WTC11 (cell line): ENCODE data around the gene UNKL. TPM values are rescaled to one million over a fixed set of nuclear protein-coding genes. Genes with fewer than 3 reads are reported as not detected.

Experiments
- ATAC-seq: fragments of 200-7000 bp; cut with Tn5 transposase; 2 replicates; pipeline ENCODE4 v1.10.0; 2021; ENCODE audit warnings: mild to moderate bottlenecking, moderate library complexity
- CTCF ChIA-PET: fragments of 300-600 bp; sonication (Branson Sonifier 250); formaldehyde crosslinking; loops from one replicate; lab custom pipeline; 2021; ENCODE audit warnings: antibody characterized with exemption; lab: Charles Lee
- POLR2A ChIA-PET: fragments of 350-600 bp; sonication (Branson Sonifier 250); formaldehyde crosslinking; loops from one replicate; lab custom pipeline; 2021; ENCODE audit warnings: antibody characterized with exemption; lab: Charles Lee
- DNase-seq: peaks from one replicate; pipeline ENCODE4 v3.0.0; 2021; ENCODE audit warnings: low spot score
- H3K27ac Mint-ChIP-seq: 2 replicates; pipeline ENCODE4 v1.8.0; 2021; ENCODE audit warnings: mixed read lengths
- H3K27me3 Mint-ChIP-seq: 2 replicates; pipeline ENCODE4 v1.8.0; 2021; ENCODE audit warnings: low read depth, mild to moderate bottlenecking, moderate library complexity, mixed read lengths
- H3K36me3 Mint-ChIP-seq: 2 replicates; pipeline ENCODE4 v1.8.0; 2021; ENCODE audit warnings: mixed read lengths
- H3K4me1 Mint-ChIP-seq: 2 replicates; pipeline ENCODE4 v1.8.0; 2022; ENCODE audit warnings: mixed read lengths
- H3K4me3 Mint-ChIP-seq: 2 replicates; pipeline ENCODE4 v1.8.0; 2021; ENCODE audit warnings: mild to moderate bottlenecking, moderate library complexity, mixed read lengths
- H3K9me3 Mint-ChIP-seq: 2 replicates; pipeline ENCODE4 v1.8.0; 2021; ENCODE audit warnings: mixed read lengths
- CREB1 ChIP-seq: sonication (generic); formaldehyde crosslinking; IDR thresholded peaks from 2 replicates; pipeline ENCODE4 v1.8.0; 2023; ENCODE audit warnings: mild to moderate bottlenecking, missing genetic modification reagents
- JUN ChIP-seq: sonication (generic); formaldehyde crosslinking; IDR thresholded peaks from 2 replicates; pipeline ENCODE4 v1.8.0; 2023; ENCODE audit warnings: mild to moderate bottlenecking, missing genetic modification reagents
- NFE2L1 ChIP-seq: sonication (generic); formaldehyde crosslinking; IDR thresholded peaks from 2 replicates; pipeline ENCODE4 v1.8.1; 2023; ENCODE audit warnings: missing genetic modification reagents
- PRRX2 ChIP-seq: fragments of 250-450 bp; sonication (Bioruptor Pico); IDR thresholded peaks from 2 replicates; pipeline ENCODE4 v1.8.0; 2021; ENCODE audit warnings: mild to moderate bottlenecking
- RORB ChIP-seq: fragments of 250-450 bp; sonication (Bioruptor Pico); IDR thresholded peaks from 2 replicates; pipeline ENCODE4 v1.9.0; 2021; ENCODE audit warnings: mild to moderate bottlenecking
- SMAD3 ChIP-seq: sonication (generic); formaldehyde crosslinking; IDR thresholded peaks from 2 replicates; pipeline ENCODE4 v1.8.0; 2022; ENCODE audit warnings: missing genetic modification reagents, mild to moderate bottlenecking, borderline replicate concordance
- SMAD4 ChIP-seq: sonication (generic); formaldehyde crosslinking; IDR thresholded peaks from 2 replicates; pipeline ENCODE4 v1.8.0; 2022; ENCODE audit warnings: mild to moderate bottlenecking, missing genetic modification reagents
- ZBTB21 ChIP-seq: sonication (generic); formaldehyde crosslinking; IDR thresholded peaks from 2 replicates; pipeline ENCODE4 v1.8.1; 2023; ENCODE audit warnings: mild to moderate bottlenecking, missing genetic modification reagents, borderline replicate concordance
- ZNF263 ChIP-seq: sonication (generic); formaldehyde crosslinking; IDR thresholded peaks from 2 replicates; pipeline ENCODE4 v1.8.1; 2022; ENCODE audit warnings: low read depth, mild to moderate bottlenecking, moderate library complexity, missing genetic modification reagents
- ZNF396 ChIP-seq: fragments of 250-450 bp; sonication (Bioruptor Pico); IDR thresholded peaks from 2 replicates; pipeline ENCODE4 v1.8.0; 2021; ENCODE audit warnings: mild to moderate bottlenecking, moderate library complexity, borderline replicate concordance
- ZNF671 ChIP-seq: fragments of 250-450 bp; sonication (Bioruptor Pico); IDR thresholded peaks from 2 replicates; pipeline ENCODE4 v1.8.0; 2021; ENCODE audit warnings: mild to moderate bottlenecking
- total RNA-seq: library from RNA; stranded (reverse); gene quantifications from 3 replicates; pipeline ENCODE4 v1.2.3, GENCODE V29; 2021
- TF ChIP-seq, protein P1 (sequence below): sonication (generic); formaldehyde crosslinking; IDR thresholded peaks from 2 replicates; pipeline ENCODE4 v1.8.0; 2022; ENCODE audit warnings: missing genetic modification reagents
- TF ChIP-seq, protein P2 (sequence below): sonication (generic); formaldehyde crosslinking; IDR thresholded peaks from 2 replicates; pipeline ENCODE4 v1.8.0; 2022; ENCODE audit warnings: mild to moderate bottlenecking, missing genetic modification reagents
- TF ChIP-seq, protein P3 (sequence below): sonication (generic); formaldehyde crosslinking; IDR thresholded peaks from 2 replicates; pipeline ENCODE4 v1.8.0; 2023; ENCODE audit warnings: missing genetic modification reagents, mild to moderate bottlenecking, borderline replicate concordance
- TF ChIP-seq, protein P4 (sequence below): sonication (generic); formaldehyde crosslinking; IDR thresholded peaks from 2 replicates; pipeline ENCODE4 v1.8.1; 2022; ENCODE audit warnings: missing genetic modification reagents, borderline replicate concordance
- TF ChIP-seq, protein P5 (sequence below): fragments of 250-450 bp; sonication (Bioruptor Pico); IDR thresholded peaks from 2 replicates; pipeline ENCODE4 v1.9.0; 2021; ENCODE audit warnings: mild to moderate bottlenecking
- TF ChIP-seq, protein P6 (sequence below): fragments of 200-600 bp; IDR thresholded peaks from 2 replicates; pipeline ENCODE4 v1.8.0; 2022; ENCODE audit warnings: antibody characterized with exemption
- TF ChIP-seq, protein P7 (sequence below): sonication (generic); formaldehyde crosslinking; IDR thresholded peaks from 2 replicates; pipeline ENCODE4 v1.8.1; 2023; ENCODE audit warnings: mild to moderate bottlenecking, moderate library complexity, missing genetic modification reagents
- TF ChIP-seq, protein P8 (sequence below): fragments of 250-450 bp; sonication (Bioruptor Pico); IDR thresholded peaks from 2 replicates; pipeline ENCODE4 v1.9.0; 2021; ENCODE audit warnings: mild to moderate bottlenecking

The UNKL gene
- total RNA-seq, 1 experiment from 2014 or later = 53.3 TPM

DNA sequence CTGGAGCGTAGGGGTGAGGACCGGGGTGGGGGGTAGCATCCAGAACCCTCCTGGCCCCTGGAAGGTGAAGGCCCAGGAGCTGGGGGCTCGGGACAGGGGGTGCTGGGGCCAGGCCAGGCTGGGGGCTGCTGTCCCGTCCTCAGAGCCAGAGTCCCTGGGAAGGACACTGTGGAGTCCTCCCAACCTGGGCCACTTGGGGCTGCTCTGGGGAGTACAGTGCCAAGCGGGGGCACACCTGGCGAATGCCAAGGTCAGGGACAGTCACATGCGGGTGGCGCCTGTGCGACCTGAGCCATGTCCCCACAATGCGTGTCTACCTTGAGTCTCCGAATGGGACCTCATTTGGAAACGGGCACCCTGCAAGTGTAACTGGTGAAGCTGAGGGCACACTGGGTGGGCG lies 15.1 kb upstream of the UNKL start:
- no peak for ATAC-seq
- Mint-ChIP-seq H3K4me1 (no peaks in the 10 kb centered on the region), H3K27ac (no peak overlapping the region), H3K4me3 (no peak overlapping the region), H3K36me3 (no peaks in the 10 kb centered on the region), H3K9me3 (no peaks in the 10 kb centered on the region), H3K27me3 (no peaks in the 10 kb centered on the region)
- ChIA-PET POLR2A (no interaction called here), CTCF (interaction anchor here (0.6 to 1.3 kb wide), 5 partner anchors 9 to 63 kb away, joined by 3 to 6 read pairs (median 4); partner anchors contain the start of genes TELO2 and UQCC4)
- TF ChIP-seq, protein P1, sequence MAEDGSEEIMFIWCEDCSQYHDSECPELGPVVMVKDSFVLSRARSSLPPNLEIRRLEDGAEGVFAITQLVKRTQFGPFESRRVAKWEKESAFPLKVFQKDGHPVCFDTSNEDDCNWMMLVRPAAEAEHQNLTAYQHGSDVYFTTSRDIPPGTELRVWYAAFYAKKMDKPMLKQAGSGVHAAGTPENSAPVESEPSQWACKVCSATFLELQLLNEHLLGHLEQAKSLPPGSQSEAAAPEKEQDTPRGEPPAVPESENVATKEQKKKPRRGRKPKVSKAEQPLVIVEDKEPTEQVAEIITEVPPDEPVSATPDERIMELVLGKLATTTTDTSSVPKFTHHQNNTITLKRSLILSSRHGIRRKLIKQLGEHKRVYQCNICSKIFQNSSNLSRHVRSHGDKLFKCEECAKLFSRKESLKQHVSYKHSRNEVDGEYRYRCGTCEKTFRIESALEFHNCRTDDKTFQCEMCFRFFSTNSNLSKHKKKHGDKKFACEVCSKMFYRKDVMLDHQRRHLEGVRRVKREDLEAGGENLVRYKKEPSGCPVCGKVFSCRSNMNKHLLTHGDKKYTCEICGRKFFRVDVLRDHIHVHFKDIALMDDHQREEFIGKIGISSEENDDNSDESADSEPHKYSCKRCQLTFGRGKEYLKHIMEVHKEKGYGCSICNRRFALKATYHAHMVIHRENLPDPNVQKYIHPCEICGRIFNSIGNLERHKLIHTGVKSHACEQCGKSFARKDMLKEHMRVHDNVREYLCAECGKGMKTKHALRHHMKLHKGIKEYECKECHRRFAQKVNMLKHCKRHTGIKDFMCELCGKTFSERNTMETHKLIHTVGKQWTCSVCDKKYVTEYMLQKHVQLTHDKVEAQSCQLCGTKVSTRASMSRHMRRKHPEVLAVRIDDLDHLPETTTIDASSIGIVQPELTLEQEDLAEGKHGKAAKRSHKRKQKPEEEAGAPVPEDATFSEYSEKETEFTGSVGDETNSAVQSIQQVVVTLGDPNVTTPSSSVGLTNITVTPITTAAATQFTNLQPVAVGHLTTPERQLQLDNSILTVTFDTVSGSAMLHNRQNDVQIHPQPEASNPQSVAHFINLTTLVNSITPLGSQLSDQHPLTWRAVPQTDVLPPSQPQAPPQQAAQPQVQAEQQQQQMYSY (CRISPR knock-in tag) = no peak
- no peak for TF ChIP-seq CREB1
- TF ChIP-seq, protein P2, sequence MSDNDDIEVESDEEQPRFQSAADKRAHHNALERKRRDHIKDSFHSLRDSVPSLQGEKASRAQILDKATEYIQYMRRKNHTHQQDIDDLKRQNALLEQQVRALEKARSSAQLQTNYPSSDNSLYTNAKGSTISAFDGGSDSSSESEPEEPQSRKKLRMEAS (CRISPR knock-in tag) = no peak
- no peak for TF ChIP-seq SMAD4 (CRISPR knock-in tag)
- TF ChIP-seq ZNF396 (CRISPR knock-in tag) = no peak
- TF ChIP-seq, protein P3, sequence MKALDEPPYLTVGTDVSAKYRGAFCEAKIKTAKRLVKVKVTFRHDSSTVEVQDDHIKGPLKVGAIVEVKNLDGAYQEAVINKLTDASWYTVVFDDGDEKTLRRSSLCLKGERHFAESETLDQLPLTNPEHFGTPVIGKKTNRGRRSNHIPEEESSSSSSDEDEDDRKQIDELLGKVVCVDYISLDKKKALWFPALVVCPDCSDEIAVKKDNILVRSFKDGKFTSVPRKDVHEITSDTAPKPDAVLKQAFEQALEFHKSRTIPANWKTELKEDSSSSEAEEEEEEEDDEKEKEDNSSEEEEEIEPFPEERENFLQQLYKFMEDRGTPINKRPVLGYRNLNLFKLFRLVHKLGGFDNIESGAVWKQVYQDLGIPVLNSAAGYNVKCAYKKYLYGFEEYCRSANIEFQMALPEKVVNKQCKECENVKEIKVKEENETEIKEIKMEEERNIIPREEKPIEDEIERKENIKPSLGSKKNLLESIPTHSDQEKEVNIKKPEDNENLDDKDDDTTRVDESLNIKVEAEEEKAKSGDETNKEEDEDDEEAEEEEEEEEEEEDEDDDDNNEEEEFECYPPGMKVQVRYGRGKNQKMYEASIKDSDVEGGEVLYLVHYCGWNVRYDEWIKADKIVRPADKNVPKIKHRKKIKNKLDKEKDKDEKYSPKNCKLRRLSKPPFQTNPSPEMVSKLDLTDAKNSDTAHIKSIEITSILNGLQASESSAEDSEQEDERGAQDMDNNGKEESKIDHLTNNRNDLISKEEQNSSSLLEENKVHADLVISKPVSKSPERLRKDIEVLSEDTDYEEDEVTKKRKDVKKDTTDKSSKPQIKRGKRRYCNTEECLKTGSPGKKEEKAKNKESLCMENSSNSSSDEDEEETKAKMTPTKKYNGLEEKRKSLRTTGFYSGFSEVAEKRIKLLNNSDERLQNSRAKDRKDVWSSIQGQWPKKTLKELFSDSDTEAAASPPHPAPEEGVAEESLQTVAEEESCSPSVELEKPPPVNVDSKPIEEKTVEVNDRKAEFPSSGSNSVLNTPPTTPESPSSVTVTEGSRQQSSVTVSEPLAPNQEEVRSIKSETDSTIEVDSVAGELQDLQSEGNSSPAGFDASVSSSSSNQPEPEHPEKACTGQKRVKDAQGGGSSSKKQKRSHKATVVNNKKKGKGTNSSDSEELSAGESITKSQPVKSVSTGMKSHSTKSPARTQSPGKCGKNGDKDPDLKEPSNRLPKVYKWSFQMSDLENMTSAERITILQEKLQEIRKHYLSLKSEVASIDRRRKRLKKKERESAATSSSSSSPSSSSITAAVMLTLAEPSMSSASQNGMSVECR (CRISPR knock-in tag) = no peak
- no peak for TF ChIP-seq ZNF671 (CRISPR knock-in tag)
- no peak for TF ChIP-seq ZBTB21 (CRISPR knock-in tag)
- TF ChIP-seq, protein P4, sequence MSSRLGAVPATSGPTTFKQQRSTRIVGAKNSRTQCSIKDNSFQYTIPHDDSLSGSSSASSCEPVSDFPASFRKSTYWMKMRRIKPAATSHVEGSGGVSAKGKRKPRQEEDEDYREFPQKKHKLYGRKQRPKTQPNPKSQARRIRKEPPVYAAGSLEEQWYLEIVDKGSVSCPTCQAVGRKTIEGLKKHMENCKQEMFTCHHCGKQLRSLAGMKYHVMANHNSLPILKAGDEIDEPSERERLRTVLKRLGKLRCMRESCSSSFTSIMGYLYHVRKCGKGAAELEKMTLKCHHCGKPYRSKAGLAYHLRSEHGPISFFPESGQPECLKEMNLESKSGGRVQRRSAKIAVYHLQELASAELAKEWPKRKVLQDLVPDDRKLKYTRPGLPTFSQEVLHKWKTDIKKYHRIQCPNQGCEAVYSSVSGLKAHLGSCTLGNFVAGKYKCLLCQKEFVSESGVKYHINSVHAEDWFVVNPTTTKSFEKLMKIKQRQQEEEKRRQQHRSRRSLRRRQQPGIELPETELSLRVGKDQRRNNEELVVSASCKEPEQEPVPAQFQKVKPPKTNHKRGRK (CRISPR knock-in tag) = no peak
- TF ChIP-seq SMAD3 = no peak
- TF ChIP-seq NFE2L1 = no peak
- TF ChIP-seq ZNF263 (CRISPR knock-in tag) = no peak
- no peak for TF ChIP-seq JUN (CRISPR knock-in tag)
- no peak for TF ChIP-seq RORB
- DNase-seq = no peak

DNA sequence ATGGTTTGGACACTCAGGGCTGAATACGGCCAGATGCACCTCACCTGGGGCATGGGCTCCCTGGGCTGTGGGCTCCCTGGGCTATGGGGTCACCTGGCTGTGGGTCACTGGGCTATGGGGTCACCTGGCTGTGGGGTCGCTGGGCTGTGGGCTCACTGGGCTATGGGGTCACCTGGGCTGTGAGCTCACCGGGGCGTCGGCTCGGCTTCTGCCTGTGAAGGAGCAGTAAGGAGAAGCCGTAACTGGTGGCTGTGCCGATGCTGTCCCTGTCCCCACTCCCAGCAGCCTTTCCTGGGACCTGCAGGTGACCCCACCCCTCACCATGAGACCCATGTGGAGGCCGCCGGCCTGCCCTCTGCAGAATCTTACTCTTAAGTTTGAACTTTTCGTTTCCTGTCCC lies 14.5 kb upstream of the UNKL start:
- Mint-ChIP-seq H3K27me3 (no peaks in the 10 kb centered on the region), H3K36me3 (no peaks in the 10 kb centered on the region), H3K27ac (no peak overlapping the region), H3K4me3 (no peak overlapping the region), H3K9me3 (no peaks in the 10 kb centered on the region), H3K4me1 (no peaks in the 10 kb centered on the region)
- ChIA-PET CTCF (interaction anchor here (0.6 to 1.5 kb wide), 6 partner anchors 9 to 297 kb away, joined by 3 to 14 read pairs (median 4); partner anchors contain the start of genes TELO2 and UQCC4), POLR2A (interaction anchor here (1.3 kb wide), 1 partner anchor 8 kb away, joined by 3 read pairs; the partner anchor contains the start of gene UQCC4)
- ATAC-seq (no peak), DNase-seq (no peak)
- TF ChIP-seq, protein P5, sequence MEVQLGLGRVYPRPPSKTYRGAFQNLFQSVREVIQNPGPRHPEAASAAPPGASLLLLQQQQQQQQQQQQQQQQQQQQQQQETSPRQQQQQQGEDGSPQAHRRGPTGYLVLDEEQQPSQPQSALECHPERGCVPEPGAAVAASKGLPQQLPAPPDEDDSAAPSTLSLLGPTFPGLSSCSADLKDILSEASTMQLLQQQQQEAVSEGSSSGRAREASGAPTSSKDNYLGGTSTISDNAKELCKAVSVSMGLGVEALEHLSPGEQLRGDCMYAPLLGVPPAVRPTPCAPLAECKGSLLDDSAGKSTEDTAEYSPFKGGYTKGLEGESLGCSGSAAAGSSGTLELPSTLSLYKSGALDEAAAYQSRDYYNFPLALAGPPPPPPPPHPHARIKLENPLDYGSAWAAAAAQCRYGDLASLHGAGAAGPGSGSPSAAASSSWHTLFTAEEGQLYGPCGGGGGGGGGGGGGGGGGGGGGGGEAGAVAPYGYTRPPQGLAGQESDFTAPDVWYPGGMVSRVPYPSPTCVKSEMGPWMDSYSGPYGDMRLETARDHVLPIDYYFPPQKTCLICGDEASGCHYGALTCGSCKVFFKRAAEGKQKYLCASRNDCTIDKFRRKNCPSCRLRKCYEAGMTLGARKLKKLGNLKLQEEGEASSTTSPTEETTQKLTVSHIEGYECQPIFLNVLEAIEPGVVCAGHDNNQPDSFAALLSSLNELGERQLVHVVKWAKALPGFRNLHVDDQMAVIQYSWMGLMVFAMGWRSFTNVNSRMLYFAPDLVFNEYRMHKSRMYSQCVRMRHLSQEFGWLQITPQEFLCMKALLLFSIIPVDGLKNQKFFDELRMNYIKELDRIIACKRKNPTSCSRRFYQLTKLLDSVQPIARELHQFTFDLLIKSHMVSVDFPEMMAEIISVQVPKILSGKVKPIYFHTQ (CRISPR knock-in tag) = no peak
- TF ChIP-seq, protein P6, sequence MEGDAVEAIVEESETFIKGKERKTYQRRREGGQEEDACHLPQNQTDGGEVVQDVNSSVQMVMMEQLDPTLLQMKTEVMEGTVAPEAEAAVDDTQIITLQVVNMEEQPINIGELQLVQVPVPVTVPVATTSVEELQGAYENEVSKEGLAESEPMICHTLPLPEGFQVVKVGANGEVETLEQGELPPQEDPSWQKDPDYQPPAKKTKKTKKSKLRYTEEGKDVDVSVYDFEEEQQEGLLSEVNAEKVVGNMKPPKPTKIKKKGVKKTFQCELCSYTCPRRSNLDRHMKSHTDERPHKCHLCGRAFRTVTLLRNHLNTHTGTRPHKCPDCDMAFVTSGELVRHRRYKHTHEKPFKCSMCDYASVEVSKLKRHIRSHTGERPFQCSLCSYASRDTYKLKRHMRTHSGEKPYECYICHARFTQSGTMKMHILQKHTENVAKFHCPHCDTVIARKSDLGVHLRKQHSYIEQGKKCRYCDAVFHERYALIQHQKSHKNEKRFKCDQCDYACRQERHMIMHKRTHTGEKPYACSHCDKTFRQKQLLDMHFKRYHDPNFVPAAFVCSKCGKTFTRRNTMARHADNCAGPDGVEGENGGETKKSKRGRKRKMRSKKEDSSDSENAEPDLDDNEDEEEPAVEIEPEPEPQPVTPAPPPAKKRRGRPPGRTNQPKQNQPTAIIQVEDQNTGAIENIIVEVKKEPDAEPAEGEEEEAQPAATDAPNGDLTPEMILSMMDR = no peak
- TF ChIP-seq, protein P7, sequence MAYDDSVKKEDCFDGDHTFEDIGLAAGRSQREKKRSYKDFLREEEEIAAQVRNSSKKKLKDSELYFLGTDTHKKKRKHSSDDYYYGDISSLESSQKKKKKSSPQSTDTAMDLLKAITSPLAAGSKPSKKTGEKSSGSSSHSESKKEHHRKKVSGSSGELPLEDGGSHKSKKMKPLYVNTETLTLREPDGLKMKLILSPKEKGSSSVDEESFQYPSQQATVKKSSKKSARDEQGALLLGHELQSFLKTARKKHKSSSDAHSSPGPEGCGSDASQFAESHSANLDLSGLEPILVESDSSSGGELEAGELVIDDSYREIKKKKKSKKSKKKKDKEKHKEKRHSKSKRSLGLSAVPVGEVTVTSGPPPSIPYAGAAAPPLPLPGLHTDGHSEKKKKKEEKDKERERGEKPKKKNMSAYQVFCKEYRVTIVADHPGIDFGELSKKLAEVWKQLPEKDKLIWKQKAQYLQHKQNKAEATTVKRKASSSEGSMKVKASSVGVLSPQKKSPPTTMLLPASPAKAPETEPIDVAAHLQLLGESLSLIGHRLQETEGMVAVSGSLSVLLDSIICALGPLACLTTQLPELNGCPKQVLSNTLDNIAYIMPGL = no peak
- TF ChIP-seq PRRX2 = no peak
- TF ChIP-seq, protein P8, sequence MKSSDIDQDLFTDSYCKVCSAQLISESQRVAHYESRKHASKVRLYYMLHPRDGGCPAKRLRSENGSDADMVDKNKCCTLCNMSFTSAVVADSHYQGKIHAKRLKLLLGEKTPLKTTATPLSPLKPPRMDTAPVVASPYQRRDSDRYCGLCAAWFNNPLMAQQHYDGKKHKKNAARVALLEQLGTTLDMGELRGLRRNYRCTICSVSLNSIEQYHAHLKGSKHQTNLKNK (CRISPR knock-in tag) = no peak
